Cardiac septum (tissue), 1 donor: Measurements from ENCODE around the gene KPNA6. TPM values are rescaled to one million over a fixed set of nuclear protein-coding genes. Genes with fewer than 3 reads are reported as not detected.
"Not testable (repeated sequence)": the region's sequence is repeated elsewhere in the genome, so short reads cannot be mapped to it uniquely, and the experiment has no call there.

Experiments
- DNase-seq: peaks from one replicate; pipeline ENCODE4 v3.0.0-alpha.2; 2020; ENCODE audit warnings: low spot score
- intact Hi-C: fragments of 100-400 bp; cut with DNase I; formaldehyde crosslinking; loops from one replicate; pipeline ENCODE4 v1.14.0; 2022
- total RNA-seq: library from RNA; stranded (reverse); fragmentation: NEBNext Ultra II Directional; extraction: Animal tissue kit (Norgen Biotek cat#: 25700); gene quantifications from one replicate; pipeline ENCODE4 v1.2.1, GENCODE V29; 2021
- donor health status: DM: no; HTN: no; CAD: no.

The KPNA6 gene
- total RNA-seq, 1 donor from 2014 or later: 81.4 TPM

- DNase-seq: no peak
- intact Hi-C loops: no loop called here
Observed at GRCh38 chr1:32094746-32095521, 12.9 kb upstream of the KPNA6 start.

DNA sequence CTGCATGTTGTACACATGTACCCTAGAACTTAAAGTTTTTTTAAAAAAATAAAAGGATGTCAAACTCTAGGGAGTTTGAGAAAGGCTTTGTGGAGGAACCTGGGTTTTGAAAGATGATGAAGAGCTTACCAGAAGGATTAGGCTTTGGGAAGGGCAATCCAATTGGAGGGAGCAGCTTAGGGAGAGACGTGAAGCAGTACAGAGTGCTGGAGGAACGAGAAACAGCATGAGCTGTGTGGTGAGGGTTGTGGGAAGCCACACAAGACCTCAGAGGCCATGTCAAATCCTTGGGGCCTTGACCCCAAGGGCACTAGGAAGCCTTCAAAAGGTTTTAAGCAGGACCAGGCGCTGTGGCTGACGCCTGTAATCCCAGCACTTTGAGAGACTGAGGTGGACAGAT lies 8.4 kb upstream of the KPNA6 start:
- no peak for DNase-seq
- intact Hi-C loops: no loop called here

GRCh38 chr1:32100359-32100758 lies 7.5 kb upstream of the KPNA6 start:
- intact Hi-C loops: no loop called here

DNA sequence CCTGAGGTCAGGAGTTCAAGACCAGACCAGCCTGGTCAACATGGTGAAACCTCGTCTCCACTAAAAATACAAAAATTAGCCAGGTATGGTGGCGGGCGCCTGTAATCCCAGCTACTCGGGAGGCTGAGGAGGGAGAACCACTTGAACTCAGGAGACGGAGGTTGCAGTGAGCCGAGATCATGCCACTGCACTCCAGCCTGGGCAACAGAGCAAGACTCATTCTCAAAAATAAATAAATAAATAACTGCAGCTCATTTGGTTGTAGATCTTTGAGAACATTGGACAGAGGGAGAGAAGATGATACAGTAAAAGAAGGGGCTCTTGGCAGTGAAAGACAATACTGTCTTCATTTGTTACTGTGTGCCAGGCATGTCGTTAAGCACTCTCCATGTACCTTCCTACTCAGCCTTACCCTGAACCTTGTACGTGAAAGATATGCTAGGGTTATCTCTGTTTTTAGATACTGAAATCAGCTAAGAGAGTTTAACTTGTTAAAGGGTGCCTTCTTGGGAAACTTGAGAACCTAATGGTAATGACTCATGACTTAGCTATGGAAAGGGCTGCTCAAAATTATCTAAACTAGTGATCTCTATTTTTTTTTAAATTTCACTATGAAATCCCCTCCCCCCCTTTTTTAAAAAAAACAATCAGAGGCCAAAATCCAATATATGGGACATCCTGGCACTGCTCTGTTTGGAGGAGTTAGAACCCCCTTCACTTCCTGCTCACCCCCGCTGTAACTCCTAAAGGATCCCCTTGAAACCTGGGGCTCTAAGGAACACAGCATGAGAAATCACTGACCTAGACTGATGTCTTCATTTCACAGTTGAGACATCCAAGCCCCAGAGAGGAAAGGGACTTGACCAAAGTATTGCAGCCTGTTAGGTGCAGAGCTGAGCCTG lies 6.8 kb upstream of the KPNA6 start:
- intact Hi-C loops: no loop called here
- no peak for DNase-seq

More at GRCh38 chr1:32100359-32100758, 7.5 kb upstream of the KPNA6 start:
- no peak for DNase-seq

DNA sequence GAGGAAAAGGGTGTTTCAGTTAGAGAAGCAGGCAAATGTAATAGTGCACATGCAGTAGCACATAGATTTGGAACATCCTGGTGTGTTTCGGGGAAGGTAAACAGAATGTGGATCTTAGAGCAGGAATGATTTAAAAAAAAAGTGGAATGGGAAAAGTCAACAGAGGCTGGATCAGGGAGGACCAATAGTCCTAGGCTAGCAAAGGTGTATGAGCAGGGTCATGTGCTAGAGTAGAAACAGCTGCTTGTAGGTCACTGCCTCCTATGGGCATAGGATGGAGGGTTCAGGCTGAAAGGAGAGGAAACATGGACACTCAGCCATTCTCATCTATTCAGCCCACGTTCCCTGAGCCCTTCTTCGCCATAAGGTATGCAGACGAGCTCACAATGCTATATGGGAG lies 3.7 kb upstream of the KPNA6 start:
- no peak for DNase-seq
- intact Hi-C loops: no loop called here

DNA sequence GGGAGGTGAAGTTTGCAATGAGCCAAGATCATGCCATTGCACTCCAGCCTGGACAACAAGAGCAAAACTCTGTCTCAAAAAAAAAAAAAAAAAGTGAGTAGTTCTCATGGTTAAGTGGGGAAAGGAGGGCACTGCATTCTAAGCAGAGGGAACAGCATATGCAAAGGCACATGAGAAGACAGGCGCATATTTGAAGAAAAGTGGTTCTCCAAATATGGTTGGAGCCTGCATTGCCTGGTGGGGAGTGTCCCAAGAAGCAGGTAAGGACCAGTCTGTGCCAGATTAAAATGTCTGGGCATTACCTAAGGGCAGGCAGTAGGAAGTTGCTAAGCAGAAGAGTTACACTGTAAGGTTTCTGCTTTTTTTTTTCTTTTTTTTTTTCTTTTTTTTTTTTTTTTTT lies 2.5 kb upstream of the KPNA6 start:
- DNase-seq: no peak
- intact Hi-C loops: loop anchor here (5.0 kb wide), 2 partner anchors 72 to 92 kb away; partner anchors contain the start of gene TXLNA

GRCh38 chr1:32106663-32107275 lies 1.1 kb upstream of the KPNA6 start:
- intact Hi-C loops: loop anchor here (5.0 kb wide), 2 partner anchors 71 to 91 kb away; partner anchors contain the start of gene TXLNA
- no peak for DNase-seq

DNA sequence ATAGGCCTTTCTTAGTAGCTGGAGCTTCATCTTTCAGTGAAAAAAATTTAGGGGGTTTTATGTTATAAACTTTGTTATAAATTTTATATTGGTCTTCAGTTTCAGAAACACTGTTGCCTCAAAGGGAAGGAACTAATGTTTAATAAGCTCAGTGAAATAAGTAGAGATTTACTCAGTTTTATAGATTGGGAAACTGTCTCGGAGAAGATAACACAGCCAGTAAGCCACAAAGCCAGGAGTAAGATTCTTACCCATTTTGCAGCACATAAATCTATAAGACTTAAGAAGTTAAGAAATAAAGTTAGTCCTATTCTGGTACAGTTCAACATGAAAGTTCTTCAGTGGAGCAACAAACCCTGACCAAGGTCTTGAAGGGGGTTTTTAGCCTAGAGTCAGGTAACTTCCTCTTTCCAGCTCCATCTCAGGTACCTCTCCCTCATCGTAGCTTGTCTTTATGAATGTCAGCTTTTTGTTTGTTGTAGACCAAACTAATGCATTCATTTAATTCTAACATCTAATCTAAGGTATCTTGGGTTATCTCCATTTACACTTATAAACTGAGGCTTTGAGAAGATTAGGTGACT lies 3.3 kb downstream of the KPNA6 start:
- intact Hi-C loops: no loop called here
- DNase-seq: no peak

- intact Hi-C loops: no loop called here
- no peak for DNase-seq
Observed at GRCh38 chr1:32111789-32112188, 3.9 kb downstream of the KPNA6 start.

GRCh38 chr1:32112806-32113375 lies 5.0 kb downstream of the KPNA6 start:
- intact Hi-C loops: no loop called here
- no peak for DNase-seq

- intact Hi-C loops, DNase-seq: not testable (repeated sequence)
Observed at GRCh38 chr1:32113436-32113835, 5.6 kb downstream of the KPNA6 start.

DNA sequence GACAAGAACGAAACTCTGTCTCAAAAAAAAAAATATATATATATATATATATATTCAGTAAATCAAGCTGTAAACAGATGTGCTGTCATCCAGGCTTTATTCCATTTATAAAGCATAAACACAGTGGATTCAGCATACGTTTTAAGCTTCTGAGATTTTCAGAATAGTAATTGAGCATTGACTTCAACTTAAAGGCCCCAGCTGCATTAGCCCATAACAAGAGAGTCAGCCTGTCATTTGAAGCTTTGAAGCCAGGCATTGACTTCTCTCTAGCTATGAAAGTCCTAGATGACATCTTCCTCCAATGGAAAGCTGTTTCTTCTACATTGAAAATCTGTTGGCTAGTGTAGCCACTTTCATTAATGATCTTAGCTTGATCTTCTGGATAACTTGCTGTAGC lies 6.6 kb downstream of the KPNA6 start:
- no peak for DNase-seq
- intact Hi-C loops: no loop called here

GRCh38 chr1:32115496-32115895 lies 7.6 kb downstream of the KPNA6 start:
- intact Hi-C loops: no loop called here
- no peak for DNase-seq

- DNase-seq: no peak
- intact Hi-C loops: no loop called here
Observed at GRCh38 chr1:32116531-32116930, 8.7 kb downstream of the KPNA6 start.

- DNase-seq: no peak
- intact Hi-C loops: no loop called here
Observed at GRCh38 chr1:32122151-32122550, 14.3 kb downstream of the KPNA6 start.

- intact Hi-C loops, DNase-seq: not testable (repeated sequence)
Observed at GRCh38 chr1:32123361-32123760, 15.5 kb downstream of the KPNA6 start.

DNA sequence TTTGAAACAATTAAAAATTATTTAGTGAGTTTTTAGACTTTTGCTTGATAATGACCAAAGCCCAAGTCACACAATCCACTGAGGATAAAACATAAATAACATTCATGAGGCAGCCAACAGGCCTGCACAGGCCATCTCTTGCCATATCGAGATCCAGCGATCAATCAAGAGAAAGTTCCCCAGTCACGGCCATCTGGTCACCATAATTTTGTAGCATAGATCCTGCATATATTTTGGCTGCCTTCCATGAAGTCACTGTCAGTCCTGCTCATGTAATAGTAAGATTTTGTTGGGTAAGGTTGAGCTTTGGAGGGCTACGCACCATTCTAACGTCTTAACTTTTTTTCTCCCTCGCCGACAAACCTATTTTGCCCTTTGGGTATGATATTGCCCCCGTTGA lies 17.5 kb downstream of the KPNA6 start:
- intact Hi-C loops: no loop called here
- no peak for DNase-seq

- intact Hi-C loops: no loop called here
- DNase-seq: no peak
Observed at GRCh38 chr1:32126770-32127169, 18.9 kb downstream of the KPNA6 start.

DNA sequence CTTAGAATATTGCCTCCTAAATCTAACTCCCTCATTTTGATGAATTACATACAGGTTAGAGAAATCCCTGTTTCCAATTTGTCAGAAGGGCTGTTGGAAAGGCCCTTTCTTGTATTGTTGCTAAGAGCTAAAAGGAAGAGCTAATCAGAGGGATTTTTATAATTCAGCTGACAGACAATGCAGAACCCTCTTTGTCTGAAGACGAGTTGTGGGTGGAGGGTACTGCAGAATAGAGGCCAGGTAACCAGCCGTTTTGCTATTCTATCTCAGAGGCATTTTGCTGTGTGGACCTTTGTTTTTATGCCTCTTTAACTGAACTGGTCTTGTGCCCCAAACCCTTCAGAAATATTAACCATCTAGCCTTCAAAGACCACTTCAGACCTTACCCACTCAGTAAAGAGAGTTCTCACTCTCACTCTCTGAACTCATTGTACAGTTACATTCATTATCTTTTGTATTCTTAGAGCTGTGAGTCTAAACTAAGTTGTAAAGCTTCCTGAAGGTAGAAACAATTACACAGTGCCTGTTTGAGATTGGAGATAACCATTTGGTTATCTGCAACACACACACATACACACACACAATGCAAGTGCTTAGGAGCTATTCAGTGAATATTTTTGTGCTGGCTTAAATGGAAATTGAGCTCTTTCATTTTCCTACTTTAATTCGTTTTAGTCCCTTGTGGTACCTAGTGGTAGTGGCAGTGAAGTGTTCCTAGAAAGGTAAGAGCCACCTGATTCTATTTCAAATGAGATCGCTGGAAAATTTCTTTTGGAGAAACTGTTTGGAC lies 19.7 kb downstream of the KPNA6 start:
- intact Hi-C loops: no loop called here

More for the DNA sequence above, 19.7 kb downstream of the KPNA6 start:
- DNase-seq: no peak
